H54 (cell line): Measurements from ENCODE around the gene OLFM4.

ENCODE experiments used
- DNase-seq: peaks from one replicate; pipeline ENCODE4 v3.0.0; 2011; ENCODE audit warnings: low spot score, mixed read lengths; ENCODE audit not compliant: insufficient read length
- FAIRE-seq: peaks from 3 replicates; lab custom pipeline; 2011; peaks lifted over from hg19 to GRCh38; lab: Jason Lieb, UNC
- POLR2A ChIP-seq: IDR thresholded peaks from 2 replicates; pipeline ENCODE4 v1.6.1; 2011; ENCODE audit warnings: low read depth, mild to moderate bottlenecking, low read length

OLFM4 gene

GRCh38 chr13:53028637-53029203, at the start of gene OLFM4:
Gene OLFM4 (plus strand): TSS chr13:53028813. CDS start chr13:53028837, 24 bp downstream.
- TF ChIP-seq POLR2A: no peak
- FAIRE-seq: no peak
- DNase-seq: no peak

- FAIRE-seq: no peak
- TF ChIP-seq POLR2A: no peak
Observed at GRCh38 chr13:52978989-52979388, 49.6 kb upstream of the OLFM4 start.

GRCh38 chr13:52980695-52981094, 47.9 kb upstream of the OLFM4 start:
- TF ChIP-seq POLR2A: no peak
- no peak for FAIRE-seq
- no peak for DNase-seq

More at GRCh38 chr13:52978989-52979388, 49.6 kb upstream of the OLFM4 start:
- no peak for DNase-seq

GRCh38 chr13:52983836-52984235, 44.8 kb upstream of the OLFM4 start:
- FAIRE-seq (no peak), DNase-seq (no peak)
- no peak for TF ChIP-seq POLR2A

GRCh38 chr13:52984881-52985363, 43.7 kb upstream of the OLFM4 start:
- TF ChIP-seq POLR2A: no peak
- FAIRE-seq (no peak), DNase-seq (no peak)

- FAIRE-seq (no peak), DNase-seq (no peak)
- TF ChIP-seq POLR2A: no peak
Observed at GRCh38 chr13:52991344-52992020, 37.1 kb upstream of the OLFM4 start.

GRCh38 chr13:52992110-52992509, 36.5 kb upstream of the OLFM4 start:
- no peak for DNase-seq
- no peak for TF ChIP-seq POLR2A
- FAIRE-seq: no peak

GRCh38 chr13:52994051-52994450, 34.6 kb upstream of the OLFM4 start:
- no peak for FAIRE-seq
- TF ChIP-seq POLR2A: no peak
- DNase-seq: no peak

- FAIRE-seq (no peak), DNase-seq (no peak)
- TF ChIP-seq POLR2A: no peak
Observed at GRCh38 chr13:52994865-52995264, 33.7 kb upstream of the OLFM4 start.

GRCh38 chr13:52995946-52996345, 32.7 kb upstream of the OLFM4 start:
- TF ChIP-seq POLR2A: no peak
- no peak for FAIRE-seq
- DNase-seq: no peak

- TF ChIP-seq POLR2A: no peak
- DNase-seq: no peak
- FAIRE-seq: no peak
Observed at GRCh38 chr13:52997951-52998876, 30.4 kb upstream of the OLFM4 start.

GRCh38 chr13:52999093-52999696, 29.4 kb upstream of the OLFM4 start:
- FAIRE-seq (no peak), DNase-seq (no peak)
- no peak for TF ChIP-seq POLR2A

GRCh38 chr13:53001444-53002225, 27.0 kb upstream of the OLFM4 start:
- FAIRE-seq: no peak
- no peak for TF ChIP-seq POLR2A

More at GRCh38 chr13:53001444-53002225, 27.0 kb upstream of the OLFM4 start:
- DNase-seq: no peak
